Upper lobe of left lung (tissue), 4 donors: Measurements from ENCODE around the gene SPDYE17.
"Not testable (repeated sequence)": the region's sequence is repeated elsewhere in the genome, so short reads cannot be mapped to it uniquely, and the experiment has no call there.

Experiments used
- CTCF ChIP-seq, 6 experiments: fragments of 450-650 bp in 4 of 6; fragments of 200-600 bp in 2 of 6; sonication (generic) in 2 of 6; IDR thresholded peaks; one replicate each; pipeline ENCODE4 v1.5.1; 2016 to 2019; ENCODE audit warnings: antibody characterized with exemption in 6 of 6
- EP300 ChIP-seq, 4 donors: sonication (generic); formaldehyde crosslinking; IDR thresholded peaks; one replicate each; pipeline ENCODE4 v1.5.1; 2017; ENCODE audit warnings: antibody characterized with exemption in 4 of 4, control low read depth in 2 of 4
- POLR2A ChIP-seq, 4 donors: fragments of 450-650 bp; IDR thresholded peaks; one replicate each; pipeline ENCODE4 v1.5.1; 2016 to 2017; ENCODE audit warnings: antibody characterized with exemption in 4 of 4, mild to moderate bottlenecking in 2 of 4
- POLR2AphosphoS5 ChIP-seq, 2 donors: sonication (generic); formaldehyde crosslinking; IDR thresholded peaks; one replicate each; pipeline ENCODE4 v1.5.1; 2017; ENCODE audit warnings: antibody characterized with exemption in 2 of 2

- TF ChIP-seq POLR2A, CTCF, POLR2AphosphoS5, EP300 (IDR thresholded peaks at IDR 0.05): not testable (repeated sequence)
Observed at GRCh38 chr7:76998764-76999450, 33.3 kb downstream of the SPDYE17 start.
